ENCODE data around the gene SORCS2. TPM values are rescaled to one million over a fixed set of nuclear protein-coding genes. Genes with fewer than 3 reads are reported as not detected.

Gene SORCS2
- total RNA-seq, 1 donor from 2014 or later, result 5.2 TPM

- Histone ChIP-seq H3K4me2 (no peak overlapping the region), H4K20me1 (ENCODE audit: low read depth) (no peaks in the 10 kb centered on the region), H3K79me2 (ENCODE audit: low read depth) (no peaks in the 10 kb centered on the region), H3K9ac (no peak overlapping the region), H3K9me3 (ENCODE audit: low read depth) (no peaks in the 10 kb centered on the region), H2AFZ (replicated peaks) (no peak overlapping the region), H3F3A (ENCODE audit: low read depth) (no peaks in the 10 kb centered on the region), H3K36me3 (no peaks in the 10 kb centered on the region), H3K4me3 (no peak overlapping the region), H3K27ac (no peak overlapping the region), H3K4me1 (no peaks in the 10 kb centered on the region), H3K27me3 (no peaks in the 10 kb centered on the region)
- no peak for DNase-seq (ENCODE audit: low spot score)
- TF ChIP-seq CTCF (IDR thresholded peaks at IDR 0.05) (no peak), EZH2phosphoT487 (IDR thresholded peaks at IDR 0.05) (no peak), EZH2 (IDR thresholded peaks at IDR 0.05) (no peak)
- Mint-ChIP-seq H3K9me3 (peaks cover 7% of the 10 kb centered on the region), H3K4me1 (peaks cover 9% of the 10 kb centered on the region), H3K27me3 (ENCODE audit: insufficient read depth, low read depth) (peaks cover 7% of the 10 kb centered on the region), H3K27ac (no peak overlapping the region), H3K36me3 (peaks cover 2% of the 10 kb centered on the region), H3K4me3 (no peak overlapping the region)
Measured at GRCh38 chr4:7546152-7546808, 353.9 kb downstream of the SORCS2 start.

GRCh38 chr4:7546809-7547367 lies 354.6 kb downstream of the SORCS2 start:
- no peak overlapping the region for H3K9ac ChIP-seq
- H3K27ac ChIP-seq, result no peak overlapping the region
- no peaks in the 10 kb centered on the region for H4K20me1 ChIP-seq (ENCODE audit: low read depth)
- no peak overlapping the region for H3K4me3 Mint-ChIP-seq
- H3K4me3 ChIP-seq, result no peak overlapping the region
- H3K27me3 Mint-ChIP-seq (ENCODE audit: insufficient read depth, low read depth), result peaks cover 7% of the 10 kb centered on the region
- no peaks in the 10 kb centered on the region for H3K9me3 ChIP-seq (ENCODE audit: low read depth)
- H3K36me3 Mint-ChIP-seq, result peaks cover 2% of the 10 kb centered on the region
- H3K4me1 Mint-ChIP-seq, result peaks cover 9% of the 10 kb centered on the region
- H3K9me3 Mint-ChIP-seq, result peaks cover 8% of the 10 kb centered on the region
- H3K27ac Mint-ChIP-seq, result peak overlapping the region; percentile 57
- no peaks in the 10 kb centered on the region for H3K27me3 ChIP-seq
- DNase-seq (ENCODE audit: low spot score), result no peak
- no peak overlapping the region for H3K4me2 ChIP-seq
- no peak overlapping the region for H2AFZ ChIP-seq (replicated peaks)
- no peaks in the 10 kb centered on the region for H3K36me3 ChIP-seq
- no peaks in the 10 kb centered on the region for H3F3A ChIP-seq (ENCODE audit: low read depth)
- no peaks in the 10 kb centered on the region for H3K79me2 ChIP-seq (ENCODE audit: low read depth)
- no peaks in the 10 kb centered on the region for H3K4me1 ChIP-seq
- no peak for TF ChIP-seq CTCF (IDR thresholded peaks at IDR 0.05)
- TF ChIP-seq EZH2phosphoT487 (IDR thresholded peaks at IDR 0.05), result no peak
- no peak for TF ChIP-seq EZH2 (IDR thresholded peaks at IDR 0.05)

GRCh38 chr4:7547368-7548040 lies 355.2 kb downstream of the SORCS2 start:
- no peaks in the 10 kb centered on the region for H3K79me2 ChIP-seq (ENCODE audit: low read depth)
- DNase-seq (ENCODE audit: low spot score), result no peak
- H3K4me1 ChIP-seq, result no peaks in the 10 kb centered on the region
- no peaks in the 10 kb centered on the region for H3K27me3 ChIP-seq
- no peaks in the 10 kb centered on the region for H3K9me3 ChIP-seq (ENCODE audit: low read depth)
- no peak overlapping the region for H3K4me3 Mint-ChIP-seq
- H3K9me3 Mint-ChIP-seq, result peaks cover 14% of the 10 kb centered on the region
- H3K4me3 ChIP-seq, result no peak overlapping the region
- no peak overlapping the region for H3K27ac ChIP-seq
- no peaks in the 10 kb centered on the region for H3K36me3 ChIP-seq
- H3F3A ChIP-seq (ENCODE audit: low read depth), result no peaks in the 10 kb centered on the region
- no peaks in the 10 kb centered on the region for H4K20me1 ChIP-seq (ENCODE audit: low read depth)
- H3K27ac Mint-ChIP-seq, result peak overlapping the region; percentile 57
- TF ChIP-seq CTCF (IDR thresholded peaks at IDR 0.05), result no peak
- TF ChIP-seq EZH2 (IDR thresholded peaks at IDR 0.05), result no peak
- TF ChIP-seq EZH2phosphoT487 (IDR thresholded peaks at IDR 0.05), result no peak
- peaks cover 9% of the 10 kb centered on the region for H3K4me1 Mint-ChIP-seq
- no peak overlapping the region for H3K9ac ChIP-seq
- no peak overlapping the region for H2AFZ ChIP-seq (replicated peaks)
- peaks cover 7% of the 10 kb centered on the region for H3K27me3 Mint-ChIP-seq (ENCODE audit: insufficient read depth, low read depth)
- peaks cover 2% of the 10 kb centered on the region for H3K36me3 Mint-ChIP-seq
- H3K4me2 ChIP-seq, result no peak overlapping the region

Measured in neural progenitor cell (in vitro differentiated cells).